Right ventricle myocardium superior (tissue), 1 donor: ENCODE measurements around the gene IQCH. TPM values are rescaled to one million over a fixed set of nuclear protein-coding genes. Genes with fewer than 3 reads are reported as not detected.

ENCODE experiments used
- ATAC-seq: fragments of 200-7000 bp; cut with Tn5 transposase; one replicate; pipeline ENCODE4 v1.9.1; 2020; ENCODE audit warnings: mild to moderate bottlenecking; ENCODE audit not compliant: poor library complexity
- DNase-seq: peaks from one replicate; pipeline ENCODE4 v3.0.0-alpha.2; 2020
- intact Hi-C: fragments of 100-400 bp; cut with DNase I; formaldehyde crosslinking; loops from one replicate; pipeline ENCODE4 v1.11.2; 2022
- long read RNA-seq: library from polyadenylated mRNA; unstranded; transcript quantifications from one replicate; pipeline ENCODE4 v2.0.0, GENCODE V29; 2021
- total RNA-seq: library from RNA; stranded (reverse); fragmentation: NEBNext Ultra II Directional; extraction: Animal tissue kit (Norgen Biotek cat#: 25700); gene quantifications from one replicate; pipeline ENCODE4 v1.2.1, GENCODE V29; 2021
- donor health status: DM: no; HTN: yes; CAD: no; lungs with severe emphysema.

The IQCH gene
- 1.6 TPM for total RNA-seq
- long read RNA-seq, partial matches to known transcripts, result 0 of 1 reads
- long read RNA-seq, other reads (novel, unspliced or antisense), result 1 of 1 reads

- ATAC-seq (peak; percentile 100), DNase-seq (peak; percentile 99)
- intact Hi-C loops, result loop anchor here (10.0 kb wide), 1 partner anchor 180 kb away; no protein-coding TSS in a partner anchor
These were observed at the start of gene IQCH, which contains the start of gene AAGAB for GRCh38 chr15:67254238-67255175. IQCH (plus strand) TSS chr15:67254786; CDS start chr15:67254897, 111 bp downstream. AAGAB (minus strand) TSS chr15:67254661; CDS start chr15:67254631, 30 bp downstream.

DNA sequence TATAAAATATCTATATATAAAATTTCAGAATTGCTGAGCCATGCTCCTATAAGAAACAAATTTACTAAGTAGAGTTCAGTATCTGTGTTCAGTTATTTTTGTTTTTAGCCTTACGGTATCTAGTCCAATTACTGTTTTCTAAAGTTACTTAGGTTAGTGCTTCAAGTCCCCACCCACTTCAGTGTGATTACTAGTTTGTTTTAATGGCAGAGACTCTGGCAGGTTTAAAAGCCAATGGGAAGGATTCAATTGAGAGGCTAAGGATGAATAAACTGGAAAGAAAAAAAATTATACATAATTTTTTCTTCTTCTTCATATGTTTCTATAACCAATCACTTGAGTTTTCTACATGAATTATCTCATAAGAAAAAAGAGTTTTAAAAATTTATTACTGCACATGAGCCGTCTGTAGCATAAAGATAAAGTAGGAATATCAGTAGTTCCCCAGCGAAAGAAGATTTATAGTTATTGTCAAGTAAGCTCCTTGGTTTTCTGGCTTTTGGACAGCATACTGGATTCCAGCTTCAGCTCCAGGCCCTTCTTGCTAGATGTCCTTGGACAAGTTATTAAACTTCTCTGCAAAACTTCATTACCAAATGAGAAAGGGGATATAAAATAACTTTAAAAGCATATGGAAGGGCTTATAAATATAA, 46.9 kb upstream of the IQCH start:
- intact Hi-C loops, result loop anchor here (10.0 kb wide), 1 partner anchor 53 kb away; no protein-coding TSS in a partner anchor
- DNase-seq, result no peak
- ATAC-seq, result no peak

DNA sequence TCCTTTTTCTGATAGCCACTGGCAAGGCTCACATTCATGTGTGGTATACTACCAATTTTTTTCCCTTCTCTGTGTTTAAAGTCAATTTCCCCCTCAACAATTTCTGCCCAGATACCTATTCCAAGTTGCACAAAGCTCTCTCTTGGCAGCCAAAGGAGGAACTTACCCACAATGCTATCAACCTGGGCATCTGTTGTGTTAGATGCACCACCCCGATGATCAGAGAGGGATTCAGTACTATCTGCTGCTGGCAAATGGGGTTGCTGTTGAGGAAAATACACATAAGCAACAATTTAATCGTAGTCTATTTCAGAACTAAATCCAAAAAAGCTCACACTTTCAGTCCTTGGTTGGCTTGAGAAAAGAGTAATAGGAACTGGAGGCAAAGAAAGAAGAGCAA, 46.2 kb upstream of the IQCH start:
- DNase-seq (no peak), ATAC-seq (no peak)
- intact Hi-C loops, result loop anchor here (10.0 kb wide), 1 partner anchor 54 kb away; no protein-coding TSS in a partner anchor

- DNase-seq (no peak), ATAC-seq (no peak)
- intact Hi-C loops, result no loop called here
These were observed 43.9 kb upstream of the IQCH start for GRCh38 chr15:67210555-67211168.

- DNase-seq (no peak), ATAC-seq (no peak)
- intact Hi-C loops, result no loop called here
These were observed 41.8 kb upstream of the IQCH start for GRCh38 chr15:67212684-67213367.

DNA sequence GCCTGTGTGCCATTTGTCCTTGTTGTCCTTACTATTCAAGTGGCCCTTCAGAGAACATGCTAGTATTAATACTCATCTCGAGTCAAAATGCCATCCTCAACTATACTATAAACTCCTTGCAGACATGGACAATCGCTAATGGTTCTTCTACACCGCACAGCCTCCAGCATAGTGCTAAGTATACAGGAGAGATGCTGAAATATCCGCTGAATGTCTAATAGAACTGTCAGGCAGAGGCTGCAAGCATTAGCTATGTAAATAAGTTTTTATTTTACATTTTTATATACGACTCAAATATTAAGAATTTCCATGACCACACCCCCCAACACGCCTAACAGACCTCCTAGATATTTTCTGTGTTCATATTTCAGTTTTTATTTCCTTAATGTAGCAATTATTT, 39.5 kb upstream of the IQCH start:
- ATAC-seq (no peak), DNase-seq (no peak)
- intact Hi-C loops, result no loop called here

DNA sequence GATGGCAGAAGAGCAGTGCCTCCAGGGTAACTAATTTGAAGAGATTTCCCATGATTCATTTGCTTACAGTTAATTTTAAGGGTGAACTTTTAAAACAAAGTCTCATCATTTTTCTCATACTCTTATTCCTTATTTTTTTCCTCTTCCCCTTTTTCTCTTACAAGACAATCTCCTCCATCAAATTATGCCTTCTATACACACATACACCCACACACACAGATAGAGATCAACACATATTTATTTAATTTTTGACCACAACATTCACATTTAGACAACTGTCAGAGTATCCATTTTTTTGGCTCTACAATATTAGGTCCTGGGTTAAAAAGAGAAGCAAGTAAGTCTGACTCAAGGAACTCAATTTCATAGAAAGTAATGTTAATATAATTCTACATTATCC, 37.7 kb upstream of the IQCH start:
- DNase-seq (no peak), ATAC-seq (no peak)
- intact Hi-C loops, result no loop called here

- intact Hi-C loops, result no loop called here
- no peak for DNase-seq
- ATAC-seq, result no peak
These were observed 36.2 kb upstream of the IQCH start for GRCh38 chr15:67218428-67218827.

- intact Hi-C loops, result no loop called here
- ATAC-seq, result no peak
- no peak for DNase-seq
These were observed 35.3 kb upstream of the IQCH start for GRCh38 chr15:67219288-67219687.

DNA sequence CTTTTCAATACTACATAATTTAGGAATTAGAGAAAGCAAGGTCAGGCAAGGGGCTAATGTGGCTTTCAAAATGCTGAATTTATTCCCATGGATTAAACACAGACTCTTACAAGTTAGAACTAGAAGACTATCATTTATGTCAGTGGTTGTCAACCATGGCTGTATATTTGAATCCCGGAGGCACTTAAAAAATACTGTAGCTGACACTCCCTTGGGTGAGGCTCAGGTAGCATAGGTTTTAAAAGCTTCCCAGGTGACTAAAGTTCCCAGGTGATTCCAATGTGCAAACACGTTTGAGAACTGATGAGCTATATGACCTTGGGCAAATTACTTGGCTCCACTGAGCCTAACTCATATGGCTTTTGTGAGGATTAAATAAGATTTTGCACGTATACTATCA, 29.7 kb upstream of the IQCH start:
- ATAC-seq (no peak), DNase-seq (no peak)
- intact Hi-C loops, result no loop called here

DNA sequence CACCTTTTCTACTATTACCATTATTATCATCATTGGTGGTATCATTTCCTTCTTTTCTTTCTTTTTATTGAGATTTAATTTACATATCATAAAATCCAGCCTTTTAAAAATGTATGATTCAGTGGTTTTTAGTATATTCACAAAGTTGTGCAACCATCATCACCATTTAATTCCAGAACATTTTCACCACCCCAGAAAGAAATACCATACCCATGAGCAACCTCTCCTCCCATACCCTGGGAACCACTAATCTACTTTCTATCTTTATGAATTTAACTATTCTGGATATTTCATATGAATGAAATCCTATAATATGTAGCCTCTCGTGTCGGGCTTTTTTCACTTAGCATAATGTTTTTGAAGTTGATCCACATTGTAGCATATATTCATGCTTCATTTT, 29.2 kb upstream of the IQCH start:
- ATAC-seq (no peak), DNase-seq (no peak)
- intact Hi-C loops, result no loop called here

DNA sequence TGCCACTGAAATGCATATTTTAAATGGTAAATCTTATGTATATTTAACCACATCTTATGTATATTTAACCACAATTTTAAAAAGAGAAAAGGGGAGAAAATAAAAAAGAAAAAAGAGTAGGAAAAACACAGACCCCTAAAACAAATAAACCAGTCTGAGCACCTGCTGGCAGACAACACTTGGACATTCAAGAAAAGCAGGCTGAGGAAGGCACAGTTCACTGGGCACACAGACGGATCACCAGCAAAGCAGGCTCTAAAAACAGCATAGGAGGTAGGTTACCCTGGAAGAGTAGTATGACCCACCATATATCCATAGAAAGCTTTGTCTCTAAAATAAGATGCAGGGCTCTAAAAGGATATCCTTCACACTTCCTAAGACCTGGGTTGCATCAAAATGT, 27.2 kb upstream of the IQCH start:
- no peak for DNase-seq
- intact Hi-C loops, result no loop called here
- no peak for ATAC-seq

DNA sequence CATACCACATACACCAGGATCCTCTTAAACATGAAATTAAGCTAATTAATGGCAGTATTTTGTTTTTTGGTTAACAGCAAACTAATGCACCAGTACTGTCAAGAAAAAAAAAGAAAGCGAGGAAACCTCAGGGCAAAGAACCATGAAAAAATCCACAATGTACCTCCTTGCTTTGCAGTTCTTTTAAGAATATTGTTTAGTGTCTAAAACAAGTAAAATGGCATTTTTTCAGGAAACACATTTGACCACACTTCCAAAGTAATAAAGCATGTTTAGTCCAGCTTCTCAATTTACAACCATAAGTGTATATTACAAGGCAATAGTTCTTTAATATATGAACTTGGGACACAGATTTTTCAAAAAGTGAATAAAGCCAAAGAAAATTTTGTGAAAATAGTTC, 26.7 kb upstream of the IQCH start:
- intact Hi-C loops, result no loop called here
- ATAC-seq, result no peak

DNA sequence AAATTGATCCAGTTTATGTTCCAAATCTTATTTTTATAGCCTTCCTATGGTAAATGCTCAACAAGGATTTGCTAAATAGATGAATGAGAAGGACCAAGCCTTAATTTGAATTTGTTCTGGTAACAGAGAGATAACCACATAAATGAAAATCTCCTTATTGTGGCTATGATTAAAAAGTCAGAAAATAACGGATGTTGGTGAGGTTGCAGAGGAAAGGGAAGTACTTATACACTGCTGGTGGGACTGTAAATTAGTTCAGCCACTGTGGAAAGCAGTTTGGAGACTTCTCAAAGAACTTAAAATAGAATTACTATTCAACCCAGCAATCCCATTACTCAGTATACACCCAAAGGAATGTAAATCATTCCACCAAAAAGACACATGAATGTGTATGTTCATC, 26.3 kb upstream of the IQCH start:
- DNase-seq, result no peak
- no peak for ATAC-seq
- intact Hi-C loops, result no loop called here

More for the DNA sequence above, 26.7 kb upstream of the IQCH start:
- no peak for DNase-seq

DNA sequence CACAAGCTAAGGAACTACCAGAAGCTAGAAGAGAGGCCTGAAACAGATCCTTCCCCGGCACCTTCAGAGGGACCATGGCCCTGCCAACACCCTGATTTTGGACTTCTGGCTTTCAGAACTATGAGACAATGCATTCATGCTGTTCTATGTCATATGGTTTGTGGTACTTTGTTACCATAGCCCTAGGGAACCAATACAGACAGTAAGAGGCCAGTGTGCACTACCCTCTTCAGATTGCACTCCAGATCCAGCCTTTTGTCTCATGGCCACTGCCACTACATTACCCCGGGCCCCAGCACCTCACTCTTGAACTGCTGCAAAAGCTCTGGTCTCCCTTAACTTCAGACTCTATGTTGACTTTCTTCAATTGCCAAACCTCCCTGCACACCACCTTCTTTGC, 24.1 kb upstream of the IQCH start:
- ATAC-seq (no peak), DNase-seq (no peak)
- intact Hi-C loops, result no loop called here

GRCh38 chr15:67232591-67232990, 22.0 kb upstream of the IQCH start:
- ATAC-seq, result no peak
- no peak for DNase-seq
- intact Hi-C loops, result no loop called here

GRCh38 chr15:67240235-67241131, 14.1 kb upstream of the IQCH start:
- no peak for ATAC-seq
- intact Hi-C loops, result no loop called here

More at GRCh38 chr15:67240235-67241131, 14.1 kb upstream of the IQCH start:
- no peak for DNase-seq
